Stomach (tissue), 4 donors: Measurements from ENCODE around the gene DPP8.

Experiments used
- CTCF ChIP-seq, 7 experiments: fragments of 450-650 bp in 4 of 7; fragments of 200-600 bp in 3 of 7; sonication (generic) in 3 of 7; IDR thresholded peaks; one replicate each; pipeline ENCODE4 v1.5.1; 2016 to 2019; ENCODE audit warnings: antibody characterized with exemption in 7 of 7, control low read depth in 2 of 7, mild to moderate bottlenecking in 1 of 7
- POLR2A ChIP-seq, 4 donors: fragments of 450-650 bp; IDR thresholded peaks; one replicate each; pipeline ENCODE4 v1.6.1; 2016; ENCODE audit warnings: antibody characterized with exemption in 4 of 4, control low read depth in 2 of 4, mild to moderate bottlenecking in 1 of 4, moderate library complexity in 1 of 4
- POLR2AphosphoS5 ChIP-seq, 3 donors: sonication (generic); formaldehyde crosslinking; IDR thresholded peaks; one replicate each; pipeline ENCODE4 v1.6.1; 2016; ENCODE audit warnings: antibody characterized with exemption in 3 of 3

GRCh38 chr15:65556622-65557021 lies 39.1 kb upstream of the DPP8 start:
- no peak for TF ChIP-seq CTCF (IDR thresholded peaks at IDR 0.05)
- no peak for TF ChIP-seq POLR2A (IDR thresholded peaks at IDR 0.05)
- TF ChIP-seq POLR2AphosphoS5 (IDR thresholded peaks at IDR 0.05) = no peak
